ENCODE measurements around the gene EFCC1.

EFCC1 gene

GRCh38 chr3:129025691-129026435, 24.8 kb downstream of the EFCC1 start:
- Histone ChIP-seq H3K79me2 (ENCODE audit: insufficient read depth, low read length) (no peaks in the 10 kb centered on the region), H3K9me3 (ENCODE audit: insufficient read depth, low read length) (no peaks in the 10 kb centered on the region), H3K27me3 (ENCODE audit: low read length) (no peaks in the 10 kb centered on the region), H3K4me2 (ENCODE audit: low read depth, low read length, poor library complexity, severe bottlenecking) (peak overlapping the region; percentile 69), H3K9ac (ENCODE audit: low read length) (no peak overlapping the region; the same call in 1 of the 2 replicates), H3F3A (ENCODE audit: insufficient read depth) (no peaks in the 10 kb centered on the region), H3K27ac (ENCODE audit: low read depth, low read length) (no peak overlapping the region), H4K20me1 (ENCODE audit: low read depth, low read length) (no peaks in the 10 kb centered on the region), H3K4me3 (ENCODE audit: insufficient read depth, low read length, poor library complexity, severe bottlenecking) (no peak overlapping the region), H3K9me2 (replicated peaks; ENCODE audit: insufficient read depth, low read length) (no peaks in the 10 kb centered on the region), H3K36me3 (ENCODE audit: low read length) (no peaks in the 10 kb centered on the region), H2AFZ (ENCODE audit: low read depth, low read length, severe bottlenecking) (peak overlapping the region; percentile 92)
- TF ChIP-seq EZH2phosphoT487 (conservative IDR thresholded peaks at IDR 0.05; ENCODE audit: low read length): no peak
- TF ChIP-seq, protein P1, sequence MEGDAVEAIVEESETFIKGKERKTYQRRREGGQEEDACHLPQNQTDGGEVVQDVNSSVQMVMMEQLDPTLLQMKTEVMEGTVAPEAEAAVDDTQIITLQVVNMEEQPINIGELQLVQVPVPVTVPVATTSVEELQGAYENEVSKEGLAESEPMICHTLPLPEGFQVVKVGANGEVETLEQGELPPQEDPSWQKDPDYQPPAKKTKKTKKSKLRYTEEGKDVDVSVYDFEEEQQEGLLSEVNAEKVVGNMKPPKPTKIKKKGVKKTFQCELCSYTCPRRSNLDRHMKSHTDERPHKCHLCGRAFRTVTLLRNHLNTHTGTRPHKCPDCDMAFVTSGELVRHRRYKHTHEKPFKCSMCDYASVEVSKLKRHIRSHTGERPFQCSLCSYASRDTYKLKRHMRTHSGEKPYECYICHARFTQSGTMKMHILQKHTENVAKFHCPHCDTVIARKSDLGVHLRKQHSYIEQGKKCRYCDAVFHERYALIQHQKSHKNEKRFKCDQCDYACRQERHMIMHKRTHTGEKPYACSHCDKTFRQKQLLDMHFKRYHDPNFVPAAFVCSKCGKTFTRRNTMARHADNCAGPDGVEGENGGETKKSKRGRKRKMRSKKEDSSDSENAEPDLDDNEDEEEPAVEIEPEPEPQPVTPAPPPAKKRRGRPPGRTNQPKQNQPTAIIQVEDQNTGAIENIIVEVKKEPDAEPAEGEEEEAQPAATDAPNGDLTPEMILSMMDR (IDR thresholded peaks at IDR 0.05; ENCODE audit: insufficient read depth, low read length, poor library complexity, severe bottlenecking): no peak

DNA sequence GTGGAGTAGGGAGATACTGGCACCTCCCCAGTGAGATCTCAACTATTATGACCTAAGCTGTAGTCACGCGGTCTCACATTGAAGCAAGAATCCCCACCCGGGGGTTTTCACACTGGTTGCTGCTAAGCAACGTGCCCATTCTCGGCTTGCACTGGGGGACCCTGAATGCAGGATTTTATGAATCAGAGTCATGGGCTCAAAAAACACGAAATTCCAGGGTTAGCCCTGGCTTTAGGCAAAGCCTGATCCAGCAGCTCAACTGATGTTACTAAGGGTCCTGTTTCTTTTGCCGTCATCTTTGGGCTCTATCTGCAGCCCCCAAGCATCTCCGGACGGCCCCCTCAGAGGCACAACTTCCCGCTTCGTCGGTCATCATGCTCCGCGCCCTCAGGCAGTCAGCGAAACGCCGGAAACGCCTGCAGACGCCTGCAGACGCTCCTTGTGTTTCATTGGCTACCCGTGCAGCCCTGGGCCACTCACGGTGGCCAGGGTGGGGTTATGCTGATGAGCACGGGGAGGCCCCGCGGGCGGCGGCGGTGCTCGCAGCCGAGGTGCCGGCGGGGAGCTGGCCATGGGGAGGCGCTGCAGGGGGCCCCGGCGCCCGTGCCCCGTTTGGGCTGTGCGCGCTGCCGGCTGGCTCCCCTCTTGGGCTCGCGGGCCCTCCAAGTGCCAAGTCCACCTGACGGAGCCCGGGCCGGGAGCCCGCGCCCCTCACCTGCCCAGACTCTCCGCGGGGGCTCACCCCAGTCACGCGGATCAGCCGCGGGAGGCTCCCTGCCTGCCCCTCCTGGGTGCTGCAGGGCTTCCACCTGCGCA, 25.8 kb downstream of the EFCC1 start:
- Histone ChIP-seq H3K27me3 (ENCODE audit: low read length) (no peaks in the 10 kb centered on the region), H3K27ac (ENCODE audit: low read depth, low read length) (no peak overlapping the region), H3K9me2 (replicated peaks; ENCODE audit: insufficient read depth, low read length) (no peaks in the 10 kb centered on the region), H3K4me2 (ENCODE audit: low read depth, low read length, poor library complexity, severe bottlenecking) (peak overlapping the region; percentile 69), H3K4me3 (ENCODE audit: insufficient read depth, low read length, poor library complexity, severe bottlenecking) (peak overlapping the region; percentile 36), H3K9ac (ENCODE audit: low read length) (peak overlapping the region; percentile 46), H3K79me2 (ENCODE audit: insufficient read depth, low read length) (no peaks in the 10 kb centered on the region), H3F3A (ENCODE audit: insufficient read depth) (no peaks in the 10 kb centered on the region), H3K36me3 (ENCODE audit: low read length) (no peaks in the 10 kb centered on the region), H4K20me1 (ENCODE audit: low read depth, low read length) (no peaks in the 10 kb centered on the region), H3K9me3 (ENCODE audit: insufficient read depth, low read length) (no peaks in the 10 kb centered on the region), H2AFZ (ENCODE audit: low read depth, low read length, severe bottlenecking) (peak overlapping the region; percentile 92)
- no peak for TF ChIP-seq EZH2phosphoT487 (conservative IDR thresholded peaks at IDR 0.05; ENCODE audit: low read length)
- TF ChIP-seq, protein P1 (IDR thresholded peaks at IDR 0.05; ENCODE audit: insufficient read depth, low read length, poor library complexity, severe bottlenecking): peak; percentile 58

DNA sequence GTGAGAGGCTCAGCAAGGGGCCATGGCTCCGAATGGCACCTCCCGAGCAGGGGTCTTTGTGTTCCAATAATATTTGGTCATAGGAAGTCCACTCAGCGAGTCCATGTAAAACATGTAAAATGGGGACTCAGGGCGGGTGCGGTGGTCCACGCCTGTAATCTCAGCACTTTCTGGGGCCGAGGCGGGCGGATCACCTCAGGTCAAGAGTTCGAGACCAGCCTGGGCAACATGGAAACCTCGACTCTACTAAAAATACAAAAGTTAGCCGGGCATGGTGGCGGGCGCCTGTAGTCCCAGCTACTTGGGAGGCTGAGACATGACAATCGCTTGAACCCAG, 26.4 kb downstream of the EFCC1 start:
- Histone ChIP-seq H3K4me2 (ENCODE audit: low read depth, low read length, poor library complexity, severe bottlenecking) (peak overlapping the region; percentile 69), H4K20me1 (ENCODE audit: low read depth, low read length) (no peaks in the 10 kb centered on the region), H2AFZ (ENCODE audit: low read depth, low read length, severe bottlenecking) (peak overlapping the region; percentile 92), H3K79me2 (ENCODE audit: insufficient read depth, low read length) (no peaks in the 10 kb centered on the region), H3K27me3 (ENCODE audit: low read length) (no peaks in the 10 kb centered on the region), H3F3A (ENCODE audit: insufficient read depth) (no peaks in the 10 kb centered on the region), H3K27ac (ENCODE audit: low read depth, low read length) (no peak overlapping the region), H3K9me3 (ENCODE audit: insufficient read depth, low read length) (no peaks in the 10 kb centered on the region), H3K9ac (ENCODE audit: low read length) (peak overlapping the region; percentile 39), H3K9me2 (replicated peaks; ENCODE audit: insufficient read depth, low read length) (no peaks in the 10 kb centered on the region), H3K36me3 (ENCODE audit: low read length) (no peaks in the 10 kb centered on the region), H3K4me3 (ENCODE audit: insufficient read depth, low read length, poor library complexity, severe bottlenecking) (peak overlapping the region; percentile 36)
- TF ChIP-seq, protein P1 (IDR thresholded peaks at IDR 0.05; ENCODE audit: insufficient read depth, low read length, poor library complexity, severe bottlenecking): no peak
- no peak for TF ChIP-seq EZH2phosphoT487 (conservative IDR thresholded peaks at IDR 0.05; ENCODE audit: low read length)
